ENCODE measurements around the gene SAMD7.

SAMD7 gene

GRCh38 chr3:169966951-169967915 is 55.9 kb downstream of the SAMD7 start:
- peak in 1 of 2 experiments; percentile 23 for DNase-seq

- DNase-seq, result no peak
Observed at GRCh38 chr3:169968224-169968885, 57.0 kb downstream of the SAMD7 start.

GRCh38 chr3:169969174-169970095 is 58.1 kb downstream of the SAMD7 start:
- DNase-seq, result no peak

- no peak for DNase-seq
Observed at GRCh38 chr3:169970847-169971246, 59.5 kb downstream of the SAMD7 start.

GRCh38 chr3:169971522-169971921 is 60.1 kb downstream of the SAMD7 start:
- no peak for DNase-seq

- no peak for DNase-seq
Observed at GRCh38 chr3:169980055-169980454, 68.7 kb downstream of the SAMD7 start.

- DNase-seq, result no peak
Observed at GRCh38 chr3:169984292-169984691, 72.9 kb downstream of the SAMD7 start.

Data from stimulated activated CD4-positive, alpha-beta T cell treated with anti-CD3 and anti-CD28 coated beads, Interleukin-4, amount 100 ng/mL, for 4 hours (primary cell).